NCI-H2107 treated with DMSO at 0.1 percent for 48 hours (cell line): Measurements from ENCODE around the gene TRIML2.

Source experiments
- DNase-seq: peaks from one replicate; lab custom pipeline; 2025; ENCODE audit not compliant: unreplicated experiment; lab: John Stamatoyannopoulos, UW

The TRIML2 gene, protein sequence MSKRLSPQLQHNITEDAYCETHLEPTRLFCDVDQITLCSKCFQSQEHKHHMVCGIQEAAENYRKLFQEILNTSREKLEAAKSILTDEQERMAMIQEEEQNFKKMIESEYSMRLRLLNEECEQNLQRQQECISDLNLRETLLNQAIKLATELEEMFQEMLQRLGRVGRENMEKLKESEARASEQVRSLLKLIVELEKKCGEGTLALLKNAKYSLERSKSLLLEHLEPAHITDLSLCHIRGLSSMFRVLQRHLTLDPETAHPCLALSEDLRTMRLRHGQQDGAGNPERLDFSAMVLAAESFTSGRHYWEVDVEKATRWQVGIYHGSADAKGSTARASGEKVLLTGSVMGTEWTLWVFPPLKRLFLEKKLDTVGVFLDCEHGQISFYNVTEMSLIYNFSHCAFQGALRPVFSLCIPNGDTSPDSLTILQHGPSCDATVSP

DNA sequence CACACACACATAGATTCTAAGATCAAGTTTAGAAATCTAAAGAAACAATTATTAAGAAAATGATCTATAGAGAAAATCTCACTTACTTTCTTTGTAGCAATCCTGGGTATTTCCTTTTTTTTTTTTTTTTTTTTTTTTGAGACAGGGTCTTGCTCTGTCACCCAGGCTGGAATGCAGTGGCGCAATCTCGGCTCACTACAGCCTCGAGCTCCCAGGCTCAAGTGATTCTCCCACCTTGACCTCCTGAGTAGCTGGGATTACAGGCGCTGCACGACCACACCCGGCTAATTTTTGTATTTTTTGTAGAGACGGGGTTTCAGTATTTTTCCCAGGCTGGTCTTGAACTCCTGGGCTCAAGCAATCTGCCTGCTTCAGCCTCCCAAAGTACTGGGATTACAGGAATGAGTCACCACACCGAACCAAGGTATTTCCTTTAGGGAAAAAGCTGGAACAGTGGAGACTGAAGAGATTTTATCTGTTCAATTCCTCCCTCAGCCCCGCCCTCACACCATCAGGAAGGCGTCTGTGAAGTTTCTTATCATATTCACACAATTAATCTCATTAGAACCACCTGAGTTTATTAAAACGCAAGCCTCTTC lies at the start of gene TRIML2:
Gene TRIML2 (minus strand): TSS at position 447 of the 599 bp plus-strand sequence. CDS start 4,235 bp downstream, outside the sequence.
- DNase-seq: no peak

DNA sequence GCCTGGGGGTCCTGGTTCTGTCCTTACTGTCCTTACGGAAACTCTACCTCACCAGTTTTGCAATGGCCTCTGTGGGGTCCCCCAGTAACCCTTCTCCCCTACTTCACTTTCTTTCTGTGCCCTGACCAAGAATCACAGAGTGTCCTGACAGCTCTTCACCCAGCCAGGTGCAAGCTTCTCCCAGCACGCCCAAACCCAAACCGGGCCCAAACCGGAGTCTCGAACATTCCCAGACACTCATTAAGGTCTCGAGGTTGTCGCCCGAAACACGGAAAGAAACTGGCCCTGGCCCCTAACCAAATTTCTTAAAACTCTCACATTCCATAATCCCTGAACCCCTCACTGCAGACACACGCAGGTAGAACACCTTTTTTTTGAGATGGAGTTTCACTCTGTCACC lies 48.9 kb upstream of the TRIML2 start:
- no peak for DNase-seq

DNA sequence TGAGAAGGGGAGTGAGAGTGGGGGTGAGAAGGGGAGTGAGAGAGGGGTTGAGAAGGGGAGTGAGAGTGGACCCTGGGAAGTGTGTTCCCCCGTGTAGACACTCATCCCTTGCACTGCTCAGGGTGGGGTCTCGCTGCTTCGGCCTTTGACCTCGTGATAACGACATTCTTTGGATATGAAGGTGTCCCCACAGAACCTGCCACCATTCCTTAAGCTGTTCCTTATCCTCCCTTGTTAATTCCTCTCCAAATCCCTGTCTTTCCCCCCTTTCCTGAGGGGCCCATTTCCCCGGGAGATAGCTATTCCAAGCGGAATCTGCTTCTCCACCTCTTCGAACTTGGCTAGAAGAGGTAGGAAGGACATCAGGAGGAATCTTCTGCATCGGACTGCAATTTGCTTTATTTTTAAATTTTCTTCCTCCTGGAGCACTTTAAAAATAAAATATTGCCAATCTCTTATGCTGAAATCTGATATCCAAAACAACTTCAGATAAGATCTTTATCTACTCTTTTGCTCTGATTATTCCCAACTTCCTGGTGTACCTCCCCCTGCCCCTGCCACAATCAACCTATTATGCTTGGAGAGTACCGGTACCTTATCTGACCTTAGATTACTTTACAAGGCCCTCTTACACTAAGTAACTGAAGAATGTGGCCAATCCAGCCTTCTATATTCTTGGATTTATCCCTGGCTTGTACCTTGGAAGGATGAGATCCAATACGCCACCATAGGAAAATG lies 45.4 kb upstream of the TRIML2 start:
- no peak for DNase-seq

DNA sequence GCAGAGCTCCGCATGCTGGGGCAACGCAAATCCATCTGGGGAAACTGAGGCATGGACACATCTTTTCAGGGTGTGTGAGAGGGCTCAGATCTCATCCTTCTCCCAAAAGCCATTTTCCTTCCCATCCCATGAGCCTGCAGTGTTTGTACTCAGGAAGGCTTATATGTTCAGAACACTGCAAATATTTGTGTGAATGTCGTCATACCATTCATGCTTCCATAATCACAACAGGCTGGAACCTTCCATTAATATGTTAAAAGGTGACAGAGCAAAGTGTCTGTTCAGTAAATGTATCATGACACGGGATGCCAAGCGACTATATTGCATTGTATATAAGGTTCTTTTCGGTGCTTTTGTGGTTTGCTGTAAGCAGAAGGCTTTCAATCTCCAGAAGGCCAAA lies 38.4 kb upstream of the TRIML2 start:
- no peak for DNase-seq

DNA sequence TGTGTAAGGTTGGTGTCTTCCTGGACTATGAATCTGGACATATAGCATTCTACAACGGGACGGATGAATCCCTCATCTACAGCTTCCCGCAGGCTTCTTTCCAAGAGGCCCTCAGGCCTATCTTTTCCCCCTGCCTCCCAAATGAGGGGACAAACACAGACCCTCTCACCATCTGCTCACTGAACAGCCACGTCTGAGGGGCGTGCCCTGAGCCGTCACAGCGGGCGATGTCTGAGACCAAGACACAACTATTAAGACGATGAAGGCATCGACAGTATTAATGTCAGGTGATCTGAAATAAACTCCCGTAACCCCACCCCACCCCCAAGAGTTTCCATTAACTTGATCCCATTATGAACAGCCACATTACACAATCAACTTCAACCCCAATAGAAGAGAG lies 37.8 kb upstream of the TRIML2 start:
- no peak for DNase-seq

DNA sequence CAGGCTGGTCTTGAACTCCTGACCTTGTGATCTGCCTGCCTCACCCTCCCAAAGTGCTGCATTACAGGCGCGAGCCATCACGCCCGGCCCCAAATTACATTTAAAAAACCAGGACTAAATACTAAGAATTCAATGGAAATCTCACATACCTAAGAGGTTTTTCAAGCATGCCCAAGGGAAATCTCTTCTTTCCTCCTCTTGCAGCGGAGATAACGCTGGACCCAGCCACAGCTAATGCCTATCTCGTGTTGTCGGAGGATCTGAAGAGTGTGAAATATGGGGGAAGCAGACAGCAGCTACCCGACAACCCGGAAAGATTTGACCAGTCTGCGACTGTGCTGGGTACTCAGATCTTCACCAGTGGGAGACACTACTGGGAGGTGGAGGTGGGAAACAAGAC lies 37.2 kb upstream of the TRIML2 start:
- no peak for DNase-seq

DNA sequence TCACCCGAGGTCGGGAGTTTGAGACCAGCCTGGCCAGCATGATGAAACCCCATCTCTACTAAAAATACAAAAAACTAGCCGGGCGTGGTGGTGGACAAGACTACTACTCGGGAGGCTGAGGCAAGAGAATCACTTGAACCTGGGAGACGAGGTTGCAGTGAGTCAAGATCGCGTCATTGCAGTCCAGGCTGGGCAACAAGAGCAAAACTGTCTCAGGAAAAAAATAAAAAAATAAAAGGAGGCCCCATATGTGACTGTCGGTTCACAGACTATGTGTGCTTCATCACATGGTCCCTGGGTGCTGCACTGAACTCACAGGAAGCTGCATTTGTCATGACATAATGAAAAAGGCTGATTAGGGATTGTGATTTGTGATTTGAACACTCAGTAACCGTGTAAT lies 36.2 kb upstream of the TRIML2 start:
- DNase-seq: no peak

DNA sequence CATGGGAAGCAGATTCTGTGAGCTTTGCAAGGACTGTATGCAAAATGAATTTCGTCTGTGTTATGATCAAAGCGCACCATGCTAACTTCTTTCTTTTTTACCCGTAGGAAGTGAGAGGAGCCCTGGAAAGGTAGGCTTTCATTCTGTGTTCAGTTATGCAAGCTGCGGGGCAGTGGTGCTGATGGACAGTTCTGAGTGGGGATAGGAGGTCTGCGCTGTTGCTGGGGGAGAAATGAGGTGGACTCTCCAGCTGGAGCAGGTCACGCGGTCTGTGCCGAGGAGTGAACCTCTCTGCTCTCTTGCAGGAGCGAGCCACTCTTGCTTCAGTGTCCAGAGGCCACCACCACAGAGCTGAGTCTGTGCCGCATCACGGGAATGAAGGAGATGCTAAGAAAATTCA lies 34.3 kb upstream of the TRIML2 start:
- DNase-seq: no peak

DNA sequence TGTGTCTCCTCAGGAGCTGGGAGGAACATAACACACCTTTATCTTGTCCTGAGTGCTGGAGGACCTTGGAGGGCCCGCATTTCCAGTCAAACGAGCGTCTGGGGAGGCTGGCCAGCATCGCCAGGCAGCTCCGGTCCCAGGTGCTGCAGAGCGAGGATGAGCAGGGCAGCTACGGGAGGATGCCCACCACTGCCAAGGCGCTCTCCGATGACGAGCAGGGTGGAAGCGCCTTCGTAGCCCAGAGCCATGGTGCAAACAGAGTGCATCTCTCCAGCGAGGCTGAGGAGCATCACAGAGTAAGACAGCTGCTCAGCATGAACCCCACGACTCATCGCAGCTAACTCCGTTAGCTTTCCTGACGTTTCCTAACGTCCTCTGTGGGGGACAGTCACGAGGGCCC lies 30.3 kb upstream of the TRIML2 start:
- DNase-seq: no peak

DNA sequence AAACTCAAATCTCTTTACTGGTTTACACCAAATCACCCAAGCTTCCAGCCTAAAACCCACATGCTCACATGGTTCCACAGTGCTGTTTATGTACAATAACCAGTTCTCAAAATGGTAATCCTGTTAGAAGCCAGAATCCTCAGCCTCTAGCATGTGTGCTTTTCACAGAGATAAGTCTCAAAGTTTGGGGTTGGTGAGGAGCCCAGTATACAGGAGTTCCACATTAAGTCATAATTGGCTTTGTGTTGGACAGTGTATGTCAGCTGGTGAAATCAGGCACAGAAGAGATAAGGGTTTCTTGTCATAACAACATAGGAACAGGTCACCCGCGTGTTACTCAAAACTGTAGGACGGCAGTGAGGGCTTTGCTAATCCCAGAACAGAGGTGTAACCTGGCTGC lies 29.7 kb upstream of the TRIML2 start, which contains the start of gene TRIML1:
Gene TRIML1 (plus strand): TSS at position 301 of the 400 bp plus-strand sequence. CDS start 118 bp downstream, outside the sequence.
- DNase-seq: no peak

DNA sequence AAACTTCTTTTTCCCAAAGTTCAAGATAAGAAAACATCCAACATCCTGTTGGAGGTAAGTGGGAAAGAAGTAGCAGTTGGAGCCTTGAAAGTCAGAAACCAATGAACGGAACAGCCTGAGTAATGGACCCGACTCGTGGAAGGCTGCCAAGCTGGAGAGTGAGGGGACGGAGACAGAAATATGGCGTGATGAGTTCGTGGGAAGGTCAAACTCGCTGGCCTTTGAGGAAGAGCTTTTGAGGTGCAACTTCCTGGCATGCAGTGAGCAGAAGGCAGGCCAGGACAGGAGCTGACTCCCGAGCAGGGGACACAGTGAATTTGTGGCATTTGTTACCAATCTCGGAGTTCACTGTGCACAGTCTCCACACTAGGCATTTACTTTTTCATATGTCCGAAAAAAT lies 28.8 kb upstream of the TRIML2 start:
- DNase-seq: no peak

DNA sequence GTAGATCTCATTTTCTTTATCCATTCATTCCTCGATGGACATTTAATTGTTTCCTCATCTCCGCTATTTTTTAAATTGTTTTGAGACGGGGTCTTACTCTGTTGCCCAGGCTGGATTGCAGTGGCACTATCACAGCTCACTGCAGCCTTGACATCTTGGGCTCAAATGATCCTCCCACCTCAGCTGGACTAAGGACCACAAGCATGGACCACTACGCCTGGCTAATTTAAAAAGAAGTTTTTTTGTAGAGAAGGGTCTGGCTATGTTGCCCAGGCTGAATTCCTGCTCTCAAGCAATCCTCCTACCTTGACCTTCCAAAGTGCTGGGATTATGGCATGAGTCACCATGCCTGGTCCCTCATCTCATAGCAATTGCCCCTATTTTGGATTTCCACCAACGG lies 22.8 kb upstream of the TRIML2 start:
- DNase-seq: no peak

DNA sequence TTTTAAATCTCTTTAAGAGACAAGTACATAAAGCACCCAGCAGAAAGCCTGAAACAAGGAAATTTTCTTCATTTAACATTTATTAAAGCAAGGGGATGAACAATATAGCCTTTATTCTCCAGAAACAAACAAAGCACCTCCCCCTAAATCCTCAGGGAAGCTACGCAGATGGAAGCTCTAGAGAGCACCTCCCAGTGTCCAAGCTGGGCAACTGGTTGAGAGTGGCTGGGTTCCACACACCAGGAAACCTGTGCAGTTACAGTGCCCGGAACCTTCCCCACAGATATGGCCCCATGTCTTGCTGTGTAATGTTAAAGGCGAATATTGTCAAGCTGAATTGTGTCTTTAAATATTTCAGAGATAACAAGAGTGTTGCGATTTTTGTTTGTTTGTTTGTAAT lies 21.0 kb upstream of the TRIML2 start:
- DNase-seq: no peak

DNA sequence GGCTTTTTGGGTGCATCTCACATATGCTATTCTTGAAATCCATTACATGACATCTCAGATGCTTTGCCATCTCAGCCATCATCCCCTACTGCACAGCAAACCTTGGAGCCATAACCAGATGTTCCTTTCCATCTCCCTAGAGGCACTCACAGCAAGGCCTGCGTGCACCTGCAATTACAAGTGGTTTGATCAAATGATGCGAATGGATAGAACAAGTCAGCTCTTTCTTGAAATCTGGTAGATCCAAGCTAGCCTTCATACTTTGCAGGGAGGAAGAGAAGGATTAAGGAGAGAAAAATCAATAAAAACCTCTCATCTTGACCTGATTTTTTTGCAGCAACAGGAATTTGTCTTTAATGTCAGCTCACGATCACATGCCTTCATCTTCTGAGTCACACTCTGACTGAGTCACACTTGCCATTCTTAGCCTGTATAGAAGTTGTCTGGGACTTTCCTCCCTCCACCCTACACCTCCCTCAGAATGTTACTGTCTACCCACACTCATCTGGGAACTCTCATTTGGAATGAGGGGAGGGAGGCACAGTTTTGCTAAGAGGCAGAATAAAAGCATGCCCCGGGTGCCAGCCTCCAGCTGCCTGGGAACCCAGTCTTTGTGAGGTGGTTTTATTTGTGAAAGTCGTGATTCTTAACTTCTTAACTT lies 17.9 kb upstream of the TRIML2 start:
- DNase-seq: no peak

DNA sequence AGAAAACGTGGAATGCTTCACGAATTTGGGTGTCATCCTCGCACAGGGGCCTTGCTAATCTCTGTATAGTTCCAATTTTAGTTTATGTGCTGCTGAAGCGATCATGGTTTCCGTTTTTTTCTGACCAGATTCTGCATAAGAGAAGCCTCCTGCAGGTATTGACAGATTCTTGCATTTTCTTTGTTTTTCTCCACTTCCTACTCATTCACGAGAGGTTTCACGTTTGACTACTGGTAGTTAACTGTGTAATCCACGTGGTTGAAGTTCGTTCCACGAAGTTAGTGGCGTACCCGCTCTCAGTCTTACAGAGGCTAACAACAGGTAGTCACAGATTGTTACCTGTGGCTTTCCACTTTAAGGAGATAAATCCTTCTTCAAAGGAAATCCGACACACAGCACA lies 12.1 kb upstream of the TRIML2 start:
- no peak for DNase-seq

DNA sequence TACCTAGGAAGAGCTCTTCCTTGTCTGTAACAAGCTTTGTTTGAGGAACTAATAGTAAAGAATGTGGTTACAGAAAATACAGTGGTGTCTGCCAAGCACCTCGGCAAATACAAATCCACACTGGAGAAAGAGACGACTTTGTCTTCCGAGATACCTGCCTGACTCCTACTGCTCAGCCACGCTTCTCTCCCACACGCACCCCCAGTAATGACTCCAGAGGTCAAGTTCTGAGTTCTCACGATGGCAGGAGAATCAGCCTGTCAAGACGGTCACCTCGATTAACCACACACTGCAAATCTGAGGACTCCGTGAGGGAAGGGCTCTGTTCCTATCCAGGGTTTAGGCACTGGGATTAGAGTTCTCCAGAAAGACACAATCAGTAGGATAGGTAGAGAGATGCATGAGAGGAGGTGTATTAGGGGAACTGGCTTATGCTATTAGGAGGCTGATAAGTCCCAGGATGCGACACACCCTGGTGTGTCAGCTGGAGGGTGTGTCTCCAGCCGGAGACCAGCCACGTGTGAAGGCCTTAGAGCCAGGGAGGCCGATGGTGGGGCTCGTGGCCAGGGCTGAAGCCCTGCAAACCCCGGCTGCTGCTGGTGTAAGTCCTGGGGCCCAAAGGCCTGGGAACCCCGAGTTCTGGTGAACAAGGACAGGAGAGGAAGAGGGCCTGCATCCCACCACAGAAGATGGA lies 8.4 kb upstream of the TRIML2 start:
- no peak for DNase-seq

DNA sequence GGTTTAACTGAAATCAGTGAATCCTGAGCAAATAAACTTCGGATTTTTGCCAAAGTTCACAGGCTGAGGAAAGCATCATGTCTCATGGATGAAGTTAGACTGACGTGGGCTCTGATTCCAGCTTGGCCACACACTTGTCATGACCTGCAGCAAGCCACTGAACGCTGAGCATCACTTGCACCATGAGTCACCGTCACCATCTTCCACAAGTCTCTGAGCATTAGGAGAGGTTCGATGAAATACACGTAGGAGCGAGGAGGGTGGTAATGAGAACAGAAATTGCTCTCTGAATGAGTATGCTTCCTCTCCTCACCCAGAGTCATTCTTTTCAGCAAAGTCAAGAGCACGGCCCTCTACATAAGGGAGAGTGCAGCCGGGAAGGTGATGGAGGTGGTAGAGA lies 3.8 kb upstream of the TRIML2 start:
- DNase-seq: no peak

DNA sequence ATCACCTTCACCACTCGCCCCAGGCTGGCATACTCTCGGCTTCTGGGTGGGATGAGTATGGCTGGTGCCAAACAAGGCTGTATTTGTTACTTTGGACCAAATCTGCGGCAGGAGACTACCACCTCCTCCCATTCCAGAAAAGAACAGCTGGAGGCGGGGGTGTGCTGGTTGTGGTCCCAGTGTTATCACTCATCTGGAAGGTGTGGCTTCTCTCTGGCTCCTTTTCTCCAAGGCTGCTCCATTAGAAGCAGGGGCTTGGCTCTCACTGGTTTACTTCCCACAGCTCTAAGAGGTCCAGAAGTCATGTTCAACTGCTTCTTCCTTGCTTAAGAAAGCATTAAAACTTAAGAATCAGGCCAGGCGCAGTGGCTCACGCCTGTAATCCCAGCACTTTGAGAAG lies 2.6 kb upstream of the TRIML2 start:
- DNase-seq: no peak

DNA sequence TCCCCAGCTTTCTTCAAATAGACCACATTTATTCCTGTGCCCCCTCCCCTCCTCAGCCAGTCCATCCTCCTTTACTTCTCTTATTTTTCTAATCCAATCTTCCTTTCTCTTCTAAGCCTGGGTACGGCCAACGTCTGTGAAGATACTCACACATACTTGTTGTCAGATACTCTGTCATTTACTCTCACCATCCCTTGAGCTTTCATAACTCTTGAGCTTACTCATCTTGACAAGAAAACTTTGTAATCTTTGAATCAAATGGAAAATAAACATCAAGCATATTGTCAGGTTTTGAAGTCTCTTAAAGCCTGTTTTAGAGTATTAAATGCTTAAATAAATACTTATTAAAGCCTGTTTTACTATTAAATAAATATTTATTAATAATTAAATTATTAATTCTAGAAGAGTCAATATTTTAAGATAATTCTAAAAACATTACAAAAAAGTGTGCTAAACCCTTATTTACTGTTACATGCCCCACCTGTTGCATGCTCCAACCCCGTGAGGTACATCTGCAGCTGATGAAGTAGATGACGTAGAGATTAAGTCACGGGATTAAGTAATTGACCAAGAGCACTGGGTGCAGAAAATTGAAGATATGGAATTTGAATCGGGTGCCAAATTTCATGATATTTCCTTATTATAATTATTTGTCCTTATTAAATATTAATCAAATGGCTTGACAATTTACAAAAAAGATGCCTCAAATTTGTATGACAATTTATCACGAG lies 1.5 kb upstream of the TRIML2 start:
- DNase-seq: no peak

DNA sequence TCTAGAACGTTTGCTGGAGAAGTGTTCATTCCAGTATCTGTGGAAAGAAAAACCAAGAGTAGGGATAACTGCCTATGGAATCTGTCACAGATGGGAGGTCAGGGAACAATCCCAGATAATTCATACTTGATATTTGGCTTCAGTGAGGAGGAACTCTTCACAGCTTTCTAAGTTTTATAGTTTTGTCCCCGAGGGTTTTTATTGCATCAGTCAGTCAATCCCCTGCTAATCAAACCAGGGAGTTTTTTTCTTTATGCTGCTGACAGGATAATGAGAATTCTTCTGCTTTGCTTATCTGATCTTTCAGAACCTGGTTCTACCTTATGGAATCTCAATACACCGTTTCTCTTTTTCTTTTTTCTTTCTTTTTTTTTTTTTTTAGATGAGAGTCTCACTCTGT lies 633 bp upstream of the TRIML2 start:
- no peak for DNase-seq
